ENCODE data around the gene FGFR2. TPM values are rescaled to one million over a fixed set of nuclear protein-coding genes. Genes with fewer than 3 reads are reported as not detected.

The FGFR2 gene
- total RNA-seq, 2 experiments from 2014 or later: not detected

- CTCF ChIA-PET: no interaction called here
- no peak overlapping the region for H3K27ac Mint-ChIP-seq
- no peaks in the 10 kb centered on the region for H3K27me3 Mint-ChIP-seq
- H3K4me3 Mint-ChIP-seq: no peak overlapping the region
- H3K4me1 Mint-ChIP-seq: no peaks in the 10 kb centered on the region
- no peaks in the 10 kb centered on the region for H3K9me3 Mint-ChIP-seq
- POLR2A ChIA-PET: no interaction called here
- H3K36me3 Mint-ChIP-seq (ENCODE audit: low read depth): no peaks in the 10 kb centered on the region
- DNase-seq: no peak
Measured at GRCh38 chr10:121551210-121551885, 46.9 kb downstream of the FGFR2 start.

GRCh38 chr10:121544301-121544869 lies 53.9 kb downstream of the FGFR2 start:
- CTCF ChIA-PET: no interaction called here
- Mint-ChIP-seq H3K27ac (no peak overlapping the region), H3K9me3 (no peaks in the 10 kb centered on the region), H3K4me1 (no peaks in the 10 kb centered on the region), H3K4me3 (no peak overlapping the region), H3K36me3 (ENCODE audit: low read depth) (no peaks in the 10 kb centered on the region), H3K27me3 (no peaks in the 10 kb centered on the region)
- no peak for DNase-seq
- POLR2A ChIA-PET: no interaction called here

- Mint-ChIP-seq H3K36me3 (ENCODE audit: low read depth) (no peaks in the 10 kb centered on the region), H3K4me3 (no peak overlapping the region), H3K4me1 (no peaks in the 10 kb centered on the region), H3K9me3 (no peaks in the 10 kb centered on the region), H3K27me3 (no peaks in the 10 kb centered on the region), H3K27ac (no peak overlapping the region)
- ChIA-PET CTCF (interaction anchor here (0.6 kb wide), 1 partner anchor 218 kb away, joined by 3 read pairs; no protein-coding TSS in a partner anchor), POLR2A (no interaction called here)
- no peak for DNase-seq
Measured at GRCh38 chr10:121543545-121543944, 54.7 kb downstream of the FGFR2 start.

- Mint-ChIP-seq H3K36me3 (ENCODE audit: low read depth) (no peaks in the 10 kb centered on the region), H3K27ac (no peak overlapping the region), H3K4me3 (no peak overlapping the region), H3K27me3 (no peaks in the 10 kb centered on the region), H3K9me3 (no peaks in the 10 kb centered on the region), H3K4me1 (no peaks in the 10 kb centered on the region)
- DNase-seq: no peak
- POLR2A ChIA-PET: no interaction called here
- CTCF ChIA-PET: interaction anchor here (0.6 to 0.7 kb wide), 2 partner anchors 45 to 52 kb away, joined by 3 to 7 read pairs; no protein-coding TSS in a partner anchor
Measured at GRCh38 chr10:121541450-121542120, 56.7 kb downstream of the FGFR2 start.

- DNase-seq: no peak
- Mint-ChIP-seq H3K36me3 (ENCODE audit: low read depth) (no peaks in the 10 kb centered on the region), H3K4me1 (no peaks in the 10 kb centered on the region), H3K4me3 (no peak overlapping the region), H3K27me3 (no peaks in the 10 kb centered on the region), H3K27ac (no peak overlapping the region), H3K9me3 (no peaks in the 10 kb centered on the region)
- ChIA-PET POLR2A (no interaction called here), CTCF (interaction anchor here (0.6 kb wide), 1 partner anchor 51 kb away, joined by 7 read pairs; no protein-coding TSS in a partner anchor)
Measured at GRCh38 chr10:121540732-121541395, 57.4 kb downstream of the FGFR2 start.

- Mint-ChIP-seq H3K4me3 (no peak overlapping the region), H3K4me1 (no peaks in the 10 kb centered on the region), H3K27me3 (no peaks in the 10 kb centered on the region), H3K36me3 (ENCODE audit: low read depth) (no peaks in the 10 kb centered on the region), H3K9me3 (no peaks in the 10 kb centered on the region), H3K27ac (no peak overlapping the region)
- POLR2A ChIA-PET: no interaction called here
- no peak for DNase-seq
- CTCF ChIA-PET: interaction anchor here (1.4 kb wide), 1 partner anchor 40 kb away, joined by 3 read pairs; no protein-coding TSS in a partner anchor
Measured at GRCh38 chr10:121539786-121540185, 58.5 kb downstream of the FGFR2 start.

GRCh38 chr10:121536310-121536913 lies 61.8 kb downstream of the FGFR2 start:
- POLR2A ChIA-PET: no interaction called here
- H3K9me3 Mint-ChIP-seq: no peaks in the 10 kb centered on the region
- no peaks in the 10 kb centered on the region for H3K4me1 Mint-ChIP-seq
- H3K36me3 Mint-ChIP-seq (ENCODE audit: low read depth): no peaks in the 10 kb centered on the region
- no peak overlapping the region for H3K27ac Mint-ChIP-seq
- H3K4me3 Mint-ChIP-seq: no peak overlapping the region
- DNase-seq: no peak
- H3K27me3 Mint-ChIP-seq: no peaks in the 10 kb centered on the region
- CTCF ChIA-PET: no interaction called here

- CTCF ChIA-PET: no interaction called here
- Mint-ChIP-seq H3K27me3 (no peaks in the 10 kb centered on the region), H3K9me3 (no peaks in the 10 kb centered on the region), H3K27ac (no peak overlapping the region), H3K4me1 (no peaks in the 10 kb centered on the region), H3K36me3 (ENCODE audit: low read depth) (no peaks in the 10 kb centered on the region), H3K4me3 (no peak overlapping the region)
- POLR2A ChIA-PET: no interaction called here
- no peak for DNase-seq
Measured at GRCh38 chr10:121535381-121535780, 62.9 kb downstream of the FGFR2 start.

GRCh38 chr10:121532292-121532864 lies 65.9 kb downstream of the FGFR2 start:
- no peak overlapping the region for H3K4me3 Mint-ChIP-seq
- H3K36me3 Mint-ChIP-seq (ENCODE audit: low read depth): no peaks in the 10 kb centered on the region
- no peaks in the 10 kb centered on the region for H3K9me3 Mint-ChIP-seq
- H3K27me3 Mint-ChIP-seq: no peaks in the 10 kb centered on the region
- ChIA-PET POLR2A (no interaction called here), CTCF (interaction anchor here (0.7 kb wide), 1 partner anchor 561 kb away, joined by 3 read pairs; no protein-coding TSS in a partner anchor)
- DNase-seq: no peak
- no peak overlapping the region for H3K27ac Mint-ChIP-seq
- H3K4me1 Mint-ChIP-seq: no peaks in the 10 kb centered on the region

GRCh38 chr10:121531830-121532178 lies 66.4 kb downstream of the FGFR2 start:
- Mint-ChIP-seq H3K27ac (no peak overlapping the region), H3K27me3 (no peaks in the 10 kb centered on the region), H3K4me1 (no peaks in the 10 kb centered on the region), H3K36me3 (ENCODE audit: low read depth) (no peaks in the 10 kb centered on the region), H3K9me3 (no peaks in the 10 kb centered on the region), H3K4me3 (no peak overlapping the region)
- CTCF ChIA-PET: no interaction called here
- POLR2A ChIA-PET: no interaction called here
- no peak for DNase-seq

- H3K36me3 Mint-ChIP-seq (ENCODE audit: low read depth): no peaks in the 10 kb centered on the region
- no peaks in the 10 kb centered on the region for H3K27me3 Mint-ChIP-seq
- H3K4me3 Mint-ChIP-seq: no peak overlapping the region
- POLR2A ChIA-PET: no interaction called here
- no peaks in the 10 kb centered on the region for H3K4me1 Mint-ChIP-seq
- H3K9me3 Mint-ChIP-seq: no peaks in the 10 kb centered on the region
- no peak overlapping the region for H3K27ac Mint-ChIP-seq
- DNase-seq: no peak
- CTCF ChIA-PET: no interaction called here
Measured at GRCh38 chr10:121531076-121531829, 67.0 kb downstream of the FGFR2 start.

- no peaks in the 10 kb centered on the region for H3K9me3 Mint-ChIP-seq
- H3K27me3 Mint-ChIP-seq: no peaks in the 10 kb centered on the region
- DNase-seq: no peak
- H3K36me3 Mint-ChIP-seq (ENCODE audit: low read depth): no peaks in the 10 kb centered on the region
- POLR2A ChIA-PET: no interaction called here
- H3K4me1 Mint-ChIP-seq: no peaks in the 10 kb centered on the region
- no peak overlapping the region for H3K27ac Mint-ChIP-seq
- CTCF ChIA-PET: no interaction called here
- no peak overlapping the region for H3K4me3 Mint-ChIP-seq
Measured at GRCh38 chr10:121530481-121531075, 67.7 kb downstream of the FGFR2 start.
